Neutrophil (primary cell): Measurements from ENCODE around the gene NUSAP1.
"Not testable (repeated sequence)": the region's sequence is repeated elsewhere in the genome, so short reads cannot be mapped to it uniquely, and the experiment has no call there.

Experiments
- H3K27ac ChIP-seq: fragments of 200-600 bp; sonication (generic); 2 replicates; pipeline ENCODE4 v1.5.1; 2016; ENCODE audit warnings: mild to moderate bottlenecking, moderate library complexity
- H3K27me3 ChIP-seq: fragments of 200-600 bp; sonication (generic); 2 replicates; pipeline ENCODE4 v1.6.0; 2016; ENCODE audit warnings: mild to moderate bottlenecking
- H3K36me3 ChIP-seq: fragments of 200-600 bp; sonication (generic); 2 replicates; pipeline ENCODE4 v1.5.1; 2017
- H3K4me1 ChIP-seq, 2 experiments: fragments of 200-600 bp in 1 of 2; sonication (generic) in 1 of 2; 1 replicate in 1 of 2; 2 replicates in 1 of 2; pipeline versions ENCODE4 v1.5.1 to v1.6.1; 2013 to 2016; ENCODE audit warnings: low read depth in 1 of 2, low read length in 1 of 2, mild to moderate bottlenecking in 1 of 2, moderate library complexity in 1 of 2; ENCODE audit not compliant: control insufficient read depth in 1 of 2, insufficient read depth in 1 of 2
- H3K4me3 ChIP-seq, 2 experiments: fragments of 200-600 bp in 1 of 2; sonication (generic) in 1 of 2; 1 replicate in 1 of 2; 2 replicates in 1 of 2; pipeline ENCODE4 v1.5.1; 2013 to 2016; ENCODE audit warnings: low read depth in 1 of 2, low read length in 1 of 2, mild to moderate bottlenecking in 1 of 2, moderate library complexity in 1 of 2
- H3K9me3 ChIP-seq: fragments of 200-600 bp; sonication (generic); 2 replicates; pipeline ENCODE4 v1.5.1; 2016
- TF ChIP-seq, protein P1 (sequence below): fragments of 200-600 bp; sonication (generic); IDR thresholded peaks from 2 replicates; pipeline ENCODE4 v1.5.1; 2016; ENCODE audit warnings: antibody characterized with exemption

The NUSAP1 gene

GRCh38 chr15:41332194-41333025, at the start of gene NUSAP1, which contains the start of gene OIP5:
TSS of gene NUSAP1 (plus strand) at chr15:41332881. CDS start at chr15:41332958, 77 bp downstream.
TSS of gene OIP5 (minus strand) at chr15:41332591. CDS start at chr15:41332561, 30 bp downstream.
- TF ChIP-seq, protein P1, sequence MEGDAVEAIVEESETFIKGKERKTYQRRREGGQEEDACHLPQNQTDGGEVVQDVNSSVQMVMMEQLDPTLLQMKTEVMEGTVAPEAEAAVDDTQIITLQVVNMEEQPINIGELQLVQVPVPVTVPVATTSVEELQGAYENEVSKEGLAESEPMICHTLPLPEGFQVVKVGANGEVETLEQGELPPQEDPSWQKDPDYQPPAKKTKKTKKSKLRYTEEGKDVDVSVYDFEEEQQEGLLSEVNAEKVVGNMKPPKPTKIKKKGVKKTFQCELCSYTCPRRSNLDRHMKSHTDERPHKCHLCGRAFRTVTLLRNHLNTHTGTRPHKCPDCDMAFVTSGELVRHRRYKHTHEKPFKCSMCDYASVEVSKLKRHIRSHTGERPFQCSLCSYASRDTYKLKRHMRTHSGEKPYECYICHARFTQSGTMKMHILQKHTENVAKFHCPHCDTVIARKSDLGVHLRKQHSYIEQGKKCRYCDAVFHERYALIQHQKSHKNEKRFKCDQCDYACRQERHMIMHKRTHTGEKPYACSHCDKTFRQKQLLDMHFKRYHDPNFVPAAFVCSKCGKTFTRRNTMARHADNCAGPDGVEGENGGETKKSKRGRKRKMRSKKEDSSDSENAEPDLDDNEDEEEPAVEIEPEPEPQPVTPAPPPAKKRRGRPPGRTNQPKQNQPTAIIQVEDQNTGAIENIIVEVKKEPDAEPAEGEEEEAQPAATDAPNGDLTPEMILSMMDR, result peak; percentile 70
- no peaks in the 10 kb centered on the region for H3K36me3 ChIP-seq
- peak within 1 kb of the TSS; percentile 76 for H3K27ac ChIP-seq
- H3K4me1 ChIP-seq, result peaks cover 30% of the 10 kb centered on the region in 2 experiments
- no peaks in the 10 kb centered on the region for H3K9me3 ChIP-seq
- peak within 1 kb of the TSS; percentile 95 to 100 for H3K4me3 ChIP-seq
- no peaks in the 10 kb centered on the region for H3K27me3 ChIP-seq

- Histone ChIP-seq H3K36me3 (peaks cover 55% of the 10 kb centered on the region), H3K4me1 (peaks cover 19 to 25% of the 10 kb centered on the region in 2 experiments), H3K4me3 (peak overlapping the region; percentile 98), H3K27ac (peak overlapping the region; percentile 83)
- not testable (repeated sequence) for H3K9me3 ChIP-seq, H3K27me3 ChIP-seq
Observed at GRCh38 chr15:41282980-41283652, 49.6 kb upstream of the NUSAP1 start.

DNA sequence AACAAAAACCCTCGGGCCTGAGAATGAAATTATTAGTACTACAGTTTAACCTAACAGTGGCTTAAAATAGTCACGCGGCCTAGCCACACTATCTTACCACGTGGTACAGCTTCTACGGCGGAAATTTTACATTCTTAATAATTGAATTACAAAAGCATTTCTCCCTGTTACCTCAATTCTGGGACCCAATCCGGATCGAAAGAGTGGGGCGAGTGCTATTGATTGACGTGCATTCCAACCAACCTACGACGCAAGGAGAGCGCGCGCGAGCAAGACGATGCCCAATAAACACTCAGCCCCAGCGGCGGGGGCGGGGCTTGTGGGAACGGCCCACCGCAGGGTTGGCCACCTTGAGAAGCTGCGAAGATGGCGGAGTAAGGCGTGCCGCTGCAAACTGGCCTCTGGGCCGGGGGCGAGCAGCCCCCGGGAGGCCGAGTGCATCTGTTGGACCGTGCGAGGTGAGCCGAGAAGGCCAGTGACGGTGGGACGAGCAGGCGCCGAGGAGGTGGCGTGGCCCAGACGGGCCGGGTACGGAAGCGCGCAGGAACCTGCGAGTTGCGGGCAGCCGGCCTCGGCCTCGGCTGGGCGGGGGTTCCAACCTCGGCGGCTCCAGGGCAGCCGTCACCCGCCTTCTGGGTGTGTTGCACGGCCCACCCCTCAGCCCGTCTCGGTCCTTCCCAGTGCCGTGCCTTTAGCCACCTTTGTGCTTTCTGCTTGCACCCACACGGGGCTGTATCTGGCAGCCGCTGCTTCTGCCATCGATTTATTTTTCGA, 48.8 kb upstream of the NUSAP1 start:
- Histone ChIP-seq H3K27me3 (no peaks in the 10 kb centered on the region), H3K36me3 (peaks cover 58% of the 10 kb centered on the region), H3K4me3 (peak overlapping the region; percentile 98), H3K27ac (peak overlapping the region; percentile 83), H3K4me1 (peaks cover 19 to 25% of the 10 kb centered on the region in 2 experiments), H3K9me3 (no peaks in the 10 kb centered on the region)
- TF ChIP-seq, protein P1, result peak; percentile 23

GRCh38 chr15:41284427-41285177, 48.1 kb upstream of the NUSAP1 start:
- Histone ChIP-seq H3K4me1 (peaks cover 19 to 25% of the 10 kb centered on the region in 2 experiments), H3K9me3 (no peaks in the 10 kb centered on the region), H3K4me3 (peak overlapping the region; percentile 98), H3K27me3 (no peaks in the 10 kb centered on the region), H3K36me3 (peaks cover 55% of the 10 kb centered on the region), H3K27ac (peak overlapping the region; percentile 83)
- TF ChIP-seq, protein P1, result no peak

DNA sequence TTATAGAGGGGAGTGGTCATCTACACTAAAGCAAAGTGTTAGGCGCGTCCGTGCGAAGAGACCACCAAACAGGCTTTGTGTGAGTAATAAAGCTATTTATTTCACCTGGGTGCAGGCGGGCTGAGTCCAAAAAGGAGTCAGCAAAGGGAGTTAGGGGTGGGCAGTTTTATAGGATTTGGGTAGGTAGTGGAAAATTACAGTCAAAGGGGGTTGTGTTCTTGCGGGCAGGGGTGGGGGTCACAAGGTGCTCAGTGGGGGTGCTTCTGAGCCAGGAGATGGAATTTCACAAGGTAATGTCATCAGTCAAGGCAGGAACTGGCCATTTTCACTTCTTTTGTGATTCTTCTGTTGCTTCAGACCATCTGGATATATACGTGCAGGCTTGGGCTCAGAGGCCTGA, 47.4 kb upstream of the NUSAP1 start:
- Histone ChIP-seq H3K27ac (peak overlapping the region; percentile 83), H3K4me3 (peak overlapping the region; percentile 98), H3K9me3 (no peaks in the 10 kb centered on the region), H3K36me3 (peaks cover 49% of the 10 kb centered on the region), H3K27me3 (no peaks in the 10 kb centered on the region), H3K4me1 (peaks cover 23 to 28% of the 10 kb centered on the region in 2 experiments)
- TF ChIP-seq, protein P1, result no peak
